ENCODE results near the gene PAPPA. TPM values are rescaled to one million over a fixed set of nuclear protein-coding genes. Genes with fewer than 3 reads are reported as not detected.

Gene PAPPA
- total and polyA plus RNA-seq, 5 donors, result 0.59 to 7.0 (median 2.1) TPM

GRCh38 chr9:116450378-116451139, 297.0 kb downstream of the PAPPA start:
- Histone ChIP-seq H3K27ac (ENCODE audit: low read length) (no peak overlapping the region), H3K9me3 (ENCODE audit: control insufficient read depth, low read length) (no peaks in the 10 kb centered on the region), H3K4me1 (ENCODE audit: control insufficient read depth, insufficient read depth, low read length) (no peaks in the 10 kb centered on the region), H3K27me3 (ENCODE audit: control insufficient read depth, insufficient read depth) (no peaks in the 10 kb centered on the region), H3K4me3 (ENCODE audit: low read length) (no peak overlapping the region)
- intact Hi-C loops (cut with DNase I), result no loop called here
- ATAC-seq (peak in 1 of 2 donors; percentile 38), DNase-seq (no peak)
- 56% methylated on average over 3 of the region's 3 CpGs for WGBS

GRCh38 chr9:116451500-116452115, 298.0 kb downstream of the PAPPA start:
- ATAC-seq (no peak), DNase-seq (no peak)
- Histone ChIP-seq H3K9me3 (ENCODE audit: control insufficient read depth, low read length) (no peaks in the 10 kb centered on the region), H3K4me1 (ENCODE audit: control insufficient read depth, insufficient read depth, low read length) (no peaks in the 10 kb centered on the region), H3K27ac (ENCODE audit: low read length) (no peak overlapping the region), H3K27me3 (ENCODE audit: control insufficient read depth, insufficient read depth) (no peaks in the 10 kb centered on the region), H3K4me3 (ENCODE audit: low read length) (no peak overlapping the region)
- intact Hi-C loops (cut with DNase I), result no loop called here
- 78% methylated on average over 2 of the region's 2 CpGs for WGBS
